PC-3 (cell line): ENCODE results near the gene TMEM106A. TPM values are rescaled to one million over a fixed set of nuclear protein-coding genes. Genes with fewer than 3 reads are reported as not detected.
A peak's percentile ranks its signal among the peaks of the same experiment; 100 is the strongest.
"Not testable (repeated sequence)": the region's sequence is repeated elsewhere in the genome, so short reads cannot be mapped to it uniquely, and the experiment has no call there.

Source experiments
- ATAC-seq: fragments of 200-7000 bp; cut with Tn5 transposase; 2 replicates; pipeline ENCODE4 v1.9.1; 2020; ENCODE audit warnings: mild to moderate bottlenecking, moderate library complexity
- Bru-seq: library from RNA; stranded (reverse); fragments of 400-500 nt; gene quantifications from one replicate; lab custom pipeline; 2021; lab: Mats Ljungman, UMichigan
- BruChase-seq, 2 experiments: library from RNA; stranded (reverse); fragments of 400-500 nt; gene quantifications; one replicate each; lab custom pipeline; 2021; lab: Mats Ljungman, UMichigan
- BruUV-seq: library from RNA; stranded (reverse); fragments of 400-500 nt; replicated peaks from 2 replicates; lab custom pipeline; 2021; lab: Mats Ljungman, UMichigan
- CTCF ChIA-PET: fragments of 300-600 bp; sonication (Branson Sonifier 250); formaldehyde crosslinking; loops from one replicate; lab custom pipeline; 2022; ENCODE audit warnings: antibody characterized with exemption; lab: Charles Lee
- POLR2A ChIA-PET: fragments of 300-600 bp; sonication (Branson Sonifier 250); formaldehyde crosslinking; loops from one replicate; lab custom pipeline; 2022; ENCODE audit warnings: antibody characterized with exemption; ENCODE audit not compliant: unreplicated experiment; lab: Charles Lee
- DNase-seq: peaks from one replicate; pipeline ENCODE4 v3.0.0-alpha.2; 2015
- H2AFZ ChIP-seq: fragments of 300-600 bp; sonication (generic); 2 replicates; pipeline ENCODE4 v1.6.0; 2016; ENCODE audit warnings: antibody characterized with exemption, low read length
- H3F3A ChIP-seq: fragments of 300-600 bp; sonication (generic); one replicate; pipeline ENCODE4 v1.6.0; 2017; ENCODE audit warnings: antibody characterized with exemption, low read length, control low read depth, mild to moderate bottlenecking; ENCODE audit not compliant: unreplicated experiment
- H3K27ac ChIP-seq: fragments of 300-600 bp; sonication (generic); 2 replicates; pipeline ENCODE4 v1.5.1; 2016; ENCODE audit warnings: mild to moderate bottlenecking, low read length
- H3K27me3 ChIP-seq: fragments of 300-600 bp; sonication (generic); 2 replicates; pipeline ENCODE4 v1.6.1; 2016; ENCODE audit warnings: low read length, mixed read lengths
- H3K36me3 ChIP-seq: fragments of 300-600 bp; sonication (generic); 2 replicates; pipeline ENCODE4 v1.6.1; 2016; ENCODE audit warnings: low read depth, mixed run types, low read length, mixed read lengths
- H3K4me1 ChIP-seq: fragments of 300-600 bp; sonication (generic); 2 replicates; pipeline ENCODE4 v1.5.1; 2016; ENCODE audit warnings: low read length; ENCODE audit not compliant: insufficient read depth
- H3K4me2 ChIP-seq: fragments of 300-600 bp; sonication (generic); 2 replicates; pipeline ENCODE4 v1.6.0; 2016; ENCODE audit warnings: low read length
- H3K4me3 ChIP-seq: fragments of 300-600 bp; sonication (generic); 2 replicates; pipeline ENCODE4 v1.5.1; 2016; ENCODE audit warnings: mild to moderate bottlenecking, low read length, mixed read lengths
- H3K79me2 ChIP-seq: fragments of 300-600 bp; sonication (generic); 2 replicates; pipeline ENCODE4 v1.6.1; 2017; ENCODE audit warnings: low read length, mixed read lengths
- H3K9ac ChIP-seq: fragments of 300-600 bp; sonication (generic); 2 replicates; pipeline ENCODE4 v1.6.0; 2016; ENCODE audit warnings: mild to moderate bottlenecking, low read length
- H3K9me2 ChIP-seq: fragments of 300-600 bp; sonication (generic); replicated peaks from 2 replicates; pipeline ENCODE4 v1.6.1; 2016; ENCODE audit warnings: mixed run types, low read length, mixed read lengths
- H3K9me3 ChIP-seq: fragments of 300-600 bp; sonication (generic); 2 replicates; pipeline ENCODE4 v1.6.1; 2016; ENCODE audit warnings: low read length, mixed read lengths
- H4K20me1 ChIP-seq: fragments of 300-600 bp; sonication (generic); 2 replicates; pipeline ENCODE4 v1.6.1; 2016; ENCODE audit warnings: low read length, mixed read lengths
- EZH2 ChIP-seq: fragments of 300-600 bp; sonication (generic); IDR thresholded peaks from one replicate; pipeline ENCODE4 v1.6.1; 2017; ENCODE audit warnings: antibody characterized with exemption, mild to moderate bottlenecking, low read length; ENCODE audit not compliant: unreplicated experiment
- EZH2phosphoT487 ChIP-seq: fragments of 300-600 bp; sonication (generic); IDR thresholded peaks from 2 replicates; pipeline ENCODE4 v1.6.1; 2018; ENCODE audit warnings: mild to moderate bottlenecking, antibody characterized with exemption, low read length, borderline replicate concordance
- intact Hi-C: fragments of 100-400 bp; cut with micrococcal nuclease; formaldehyde crosslinking; loops from 2 replicates; pipeline ENCODE4 v1.9.0; 2023
- long read RNA-seq: library from polyadenylated mRNA; unstranded; transcript quantifications from one replicate; pipeline ENCODE4 v2.0.0, GENCODE V29; 2021; ENCODE audit not compliant: unreplicated experiment
- total RNA-seq: library from RNA; depleted of rRNA; stranded (reverse); fragments of >200 nt; gene quantifications from 2 replicates; pipeline ENCODE4 v1.2.3, GENCODE V29; 2014; rRNA removed
- TF ChIP-seq, protein P1 (sequence below): fragments of 300-600 bp; sonication (generic); conservative IDR thresholded peaks from 2 replicates; pipeline ENCODE4 v1.5.1; 2017; ENCODE audit warnings: antibody characterized with exemption, low read depth, mild to moderate bottlenecking, low read length

The TMEM106A gene, protein sequence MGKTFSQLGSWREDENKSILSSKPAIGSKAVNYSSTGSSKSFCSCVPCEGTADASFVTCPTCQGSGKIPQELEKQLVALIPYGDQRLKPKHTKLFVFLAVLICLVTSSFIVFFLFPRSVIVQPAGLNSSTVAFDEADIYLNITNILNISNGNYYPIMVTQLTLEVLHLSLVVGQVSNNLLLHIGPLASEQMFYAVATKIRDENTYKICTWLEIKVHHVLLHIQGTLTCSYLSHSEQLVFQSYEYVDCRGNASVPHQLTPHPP
- total RNA-seq = not detected in 2 replicates
- Bru-seq, nascent RNA = percentile 46 among the genes with signal in this experiment
- percentile 41 among the genes with signal in this experiment for BruChase-seq, experiment 1, labeled RNA remaining after a 6-hour chase
- percentile 44 among the genes with signal in this experiment for BruChase-seq, experiment 2, labeled RNA remaining after a 2-hour chase
- long read RNA-seq = 0 reads

DNA sequence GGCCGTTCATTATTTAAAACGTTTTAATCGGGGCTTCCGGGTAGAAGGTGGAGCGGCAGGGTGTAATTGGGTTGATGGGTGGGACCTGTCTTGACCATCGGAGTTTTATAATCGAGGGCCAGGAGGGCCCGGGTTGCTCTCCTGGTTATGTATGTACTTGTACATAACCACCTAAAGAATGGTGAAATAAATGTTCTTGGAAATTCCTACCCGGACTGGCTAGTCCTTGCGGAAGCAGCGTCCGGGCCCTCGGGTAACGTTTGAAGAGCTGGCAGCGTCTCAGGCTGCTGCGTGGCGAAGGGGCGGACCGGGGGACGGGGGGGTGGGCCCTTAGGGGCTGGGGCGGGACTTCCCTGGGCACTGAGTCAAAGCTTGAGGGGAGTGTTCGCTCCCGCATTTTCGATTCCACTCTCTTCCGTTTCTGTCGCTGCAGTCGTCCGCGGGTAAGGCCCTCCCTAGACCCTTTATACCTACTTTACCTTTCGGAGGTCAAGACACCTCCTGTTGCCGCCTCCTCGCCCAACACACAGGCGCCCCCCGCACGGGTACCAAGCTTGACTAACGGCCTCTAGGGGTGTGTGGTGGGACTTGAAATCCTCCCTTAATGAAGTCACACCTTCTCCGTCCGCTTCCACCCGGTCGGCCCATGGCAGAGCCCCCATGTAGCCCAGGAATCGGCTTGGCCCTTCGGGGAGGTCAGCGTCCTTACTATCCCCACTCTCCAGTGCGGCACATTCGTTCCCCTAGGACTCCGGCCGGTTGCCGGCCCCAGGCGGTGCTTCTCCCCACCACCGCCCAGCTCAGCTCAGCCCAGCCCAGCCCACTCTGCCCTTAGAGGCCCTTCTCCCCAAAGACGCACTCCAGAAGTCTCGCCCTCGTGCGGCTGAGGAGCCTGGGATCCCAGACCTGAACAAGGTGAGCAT, at the start of gene TMEM106A:
TSS of gene TMEM106A (plus strand) at position 396 of the 923 bp plus-strand sequence. CDS start 1,167 bp downstream, outside the sequence.
- BruUV-seq = no TSS peak
- H3K27me3 ChIP-seq = no peaks in the 10 kb centered on the region
- no peak for DNase-seq
- intact Hi-C loops = no loop called here
- TF ChIP-seq EZH2phosphoT487 = no peak
- TF ChIP-seq EZH2 = no peak
- TF ChIP-seq, protein P1, sequence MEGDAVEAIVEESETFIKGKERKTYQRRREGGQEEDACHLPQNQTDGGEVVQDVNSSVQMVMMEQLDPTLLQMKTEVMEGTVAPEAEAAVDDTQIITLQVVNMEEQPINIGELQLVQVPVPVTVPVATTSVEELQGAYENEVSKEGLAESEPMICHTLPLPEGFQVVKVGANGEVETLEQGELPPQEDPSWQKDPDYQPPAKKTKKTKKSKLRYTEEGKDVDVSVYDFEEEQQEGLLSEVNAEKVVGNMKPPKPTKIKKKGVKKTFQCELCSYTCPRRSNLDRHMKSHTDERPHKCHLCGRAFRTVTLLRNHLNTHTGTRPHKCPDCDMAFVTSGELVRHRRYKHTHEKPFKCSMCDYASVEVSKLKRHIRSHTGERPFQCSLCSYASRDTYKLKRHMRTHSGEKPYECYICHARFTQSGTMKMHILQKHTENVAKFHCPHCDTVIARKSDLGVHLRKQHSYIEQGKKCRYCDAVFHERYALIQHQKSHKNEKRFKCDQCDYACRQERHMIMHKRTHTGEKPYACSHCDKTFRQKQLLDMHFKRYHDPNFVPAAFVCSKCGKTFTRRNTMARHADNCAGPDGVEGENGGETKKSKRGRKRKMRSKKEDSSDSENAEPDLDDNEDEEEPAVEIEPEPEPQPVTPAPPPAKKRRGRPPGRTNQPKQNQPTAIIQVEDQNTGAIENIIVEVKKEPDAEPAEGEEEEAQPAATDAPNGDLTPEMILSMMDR = no peak
- no peaks in the 10 kb centered on the region for H4K20me1 ChIP-seq
- no peak within 1 kb of the TSS for H3K4me3 ChIP-seq
- no peak within 1 kb of the TSS for H2AFZ ChIP-seq
- H3K79me2 ChIP-seq = no peaks in the 10 kb centered on the region
- no peaks in the 10 kb centered on the region for H3F3A ChIP-seq
- ChIA-PET POLR2A (no interaction called here), CTCF (no interaction called here)
- no peaks in the 10 kb centered on the region for H3K4me1 ChIP-seq
- no peaks in the 10 kb centered on the region for H3K9me3 ChIP-seq
- H3K9ac ChIP-seq = no peak within 1 kb of the TSS
- no peaks in the 10 kb centered on the region for H3K36me3 ChIP-seq
- H3K4me2 ChIP-seq = no peak within 1 kb of the TSS
- no peaks in the 10 kb centered on the region for H3K9me2 ChIP-seq
- no peak within 1 kb of the TSS for H3K27ac ChIP-seq
- no peak for ATAC-seq

DNA sequence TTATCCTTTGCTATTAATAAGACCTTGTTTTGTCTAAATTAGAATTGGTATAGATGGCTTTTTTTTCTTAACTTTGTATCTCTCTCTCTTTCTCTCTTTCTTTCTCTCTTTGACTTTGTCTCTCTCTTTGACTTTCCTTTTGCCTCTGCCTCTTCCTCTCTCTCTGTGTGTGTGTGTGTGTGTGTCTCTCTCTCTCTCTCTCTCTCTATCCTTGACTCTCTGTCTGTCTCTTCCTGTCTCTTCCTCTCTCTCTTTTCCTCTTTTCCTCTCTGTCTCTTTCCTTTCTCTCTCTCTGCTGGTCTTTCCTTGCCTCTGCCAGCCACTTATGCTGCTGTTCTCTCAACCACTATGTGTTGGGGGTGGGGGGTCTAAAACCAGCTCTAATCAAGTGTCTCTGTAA, 45.7 kb upstream of the TMEM106A start:
- CTCF ChIA-PET, DNase-seq, POLR2A ChIA-PET: not testable (repeated sequence)

DNA sequence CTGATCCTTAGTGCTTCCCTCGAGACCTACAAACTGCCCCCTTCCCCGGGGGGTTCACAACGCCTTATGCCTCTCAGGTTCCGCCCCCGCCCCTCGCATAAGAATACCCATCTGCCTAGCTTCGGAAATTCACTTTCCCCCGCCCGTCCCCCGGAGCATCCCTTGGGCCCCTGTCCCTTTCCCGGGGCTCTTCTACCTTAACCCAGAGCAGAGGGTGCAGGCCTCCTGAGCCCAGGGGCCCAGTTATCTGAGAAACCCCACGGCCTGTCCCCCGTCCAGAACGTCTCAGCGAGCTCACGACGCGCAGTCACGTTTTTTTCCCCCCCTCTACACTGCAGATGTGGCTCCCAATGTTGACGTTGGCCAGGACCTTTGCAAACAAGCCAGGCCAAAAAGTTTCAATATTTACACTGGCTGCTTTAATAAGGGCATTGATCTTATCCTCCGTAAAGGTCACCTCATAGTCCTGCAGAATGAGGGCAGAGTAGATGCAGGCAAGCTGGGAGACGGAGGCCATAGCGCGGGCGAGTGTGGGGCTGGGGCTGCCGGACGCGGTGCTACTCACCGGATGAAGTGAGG, 42.0 kb upstream of the TMEM106A start:
- CTCF ChIA-PET = interaction anchor here (0.6 kb wide), 2 partner anchors 26 to 42 kb away, joined by 3 to 6 read pairs; no protein-coding TSS in a partner anchor
- H3K9me3 ChIP-seq = no peaks in the 10 kb centered on the region
- TF ChIP-seq EZH2 (no peak), EZH2phosphoT487 (no peak)
- TF ChIP-seq, protein P1 = no peak
- no TSS peak for BruUV-seq
- H2AFZ ChIP-seq = peak overlapping the region; percentile 93
- peak; percentile 7 for DNase-seq
- peak overlapping the region; percentile 55 for H3K27ac ChIP-seq
- H3F3A ChIP-seq = peaks cover 5% of the 10 kb centered on the region
- intact Hi-C loops = loop anchor here (1.0 to 2.0 kb wide), 2 partner anchors 44 to 145 kb away; partner anchors contain the start of genes BRCA1 and RND2
- peaks cover 11% of the 10 kb centered on the region for H3K4me1 ChIP-seq
- peak; percentile 25 for ATAC-seq
- H3K9ac ChIP-seq = peak overlapping the region; percentile 89
- H3K4me2 ChIP-seq = peak overlapping the region; percentile 93
- no peaks in the 10 kb centered on the region for H4K20me1 ChIP-seq
- POLR2A ChIA-PET = interaction anchor here (1.0 kb wide), 1 partner anchor 45 kb away, joined by 3 read pairs; the partner anchor contains the start of gene BRCA1
- no peaks in the 10 kb centered on the region for H3K36me3 ChIP-seq
- H3K79me2 ChIP-seq = peaks cover 43% of the 10 kb centered on the region
- H3K27me3 ChIP-seq = no peaks in the 10 kb centered on the region
- no peaks in the 10 kb centered on the region for H3K9me2 ChIP-seq
- peak overlapping the region; percentile 90 for H3K4me3 ChIP-seq

More for the DNA sequence above, 45.7 kb upstream of the TMEM106A start:
- H3K36me3 ChIP-seq, H3K4me1 ChIP-seq, H3K9ac ChIP-seq, H3K4me2 ChIP-seq, ATAC-seq, H3K4me3 ChIP-seq, H3F3A ChIP-seq, H3K27me3 ChIP-seq, H2AFZ ChIP-seq, H3K9me2 ChIP-seq, BruUV-seq, H3K9me3 ChIP-seq, intact Hi-C loops, H4K20me1 ChIP-seq, H3K27ac ChIP-seq: not testable (repeated sequence)
- H3K79me2 ChIP-seq = peaks cover 22% of the 10 kb centered on the region; the same call in 1 of the 2 replicates
